G401 (cell line): ENCODE results near the gene MLEC. TPM values are rescaled to one million over a fixed set of nuclear protein-coding genes. Genes with fewer than 3 reads are reported as not detected.
"Not testable (repeated sequence)": the region's sequence is repeated elsewhere in the genome, so short reads cannot be mapped to it uniquely, and the experiment has no call there.

ENCODE experiments used
- DNase-seq: peaks from one replicate; pipeline ENCODE4 v3.0.0-alpha.2; 2015; ENCODE audit warnings: low spot score
- in situ Hi-C: cut with HindIII; loops from 2 replicates; pipeline ENCODE4 v1.10.0; 2016; ENCODE audit warnings: low sequenced_read_pairs, mixed read lengths
- total RNA-seq: library from RNA; depleted of rRNA; stranded (reverse); fragments of >200 nt; shearing (Covaris generic); gene quantifications from 2 replicates; pipeline ENCODE4 v1.2.3, GENCODE V29; 2014

MLEC gene
- total RNA-seq, 1 experiment from 2014 or later: 106 TPM

GRCh38 chr12:120713861-120714482 is 27.0 kb downstream of the MLEC start:
- DNase-seq: peak; percentile 89

GRCh38 chr12:120718055-120718454 is 31.1 kb downstream of the MLEC start:
- in situ Hi-C loops: no loop called here
- DNase-seq: no peak

More at GRCh38 chr12:120713861-120714482, 27.0 kb downstream of the MLEC start:
- in situ Hi-C loops: no loop called here

- in situ Hi-C loops: no loop called here
- DNase-seq: no peak
These were observed 32.1 kb downstream of the MLEC start for GRCh38 chr12:120719072-120719471.

GRCh38 chr12:120719496-120720233 is 32.7 kb downstream of the MLEC start:
- no peak for DNase-seq
- in situ Hi-C loops: no loop called here

DNA sequence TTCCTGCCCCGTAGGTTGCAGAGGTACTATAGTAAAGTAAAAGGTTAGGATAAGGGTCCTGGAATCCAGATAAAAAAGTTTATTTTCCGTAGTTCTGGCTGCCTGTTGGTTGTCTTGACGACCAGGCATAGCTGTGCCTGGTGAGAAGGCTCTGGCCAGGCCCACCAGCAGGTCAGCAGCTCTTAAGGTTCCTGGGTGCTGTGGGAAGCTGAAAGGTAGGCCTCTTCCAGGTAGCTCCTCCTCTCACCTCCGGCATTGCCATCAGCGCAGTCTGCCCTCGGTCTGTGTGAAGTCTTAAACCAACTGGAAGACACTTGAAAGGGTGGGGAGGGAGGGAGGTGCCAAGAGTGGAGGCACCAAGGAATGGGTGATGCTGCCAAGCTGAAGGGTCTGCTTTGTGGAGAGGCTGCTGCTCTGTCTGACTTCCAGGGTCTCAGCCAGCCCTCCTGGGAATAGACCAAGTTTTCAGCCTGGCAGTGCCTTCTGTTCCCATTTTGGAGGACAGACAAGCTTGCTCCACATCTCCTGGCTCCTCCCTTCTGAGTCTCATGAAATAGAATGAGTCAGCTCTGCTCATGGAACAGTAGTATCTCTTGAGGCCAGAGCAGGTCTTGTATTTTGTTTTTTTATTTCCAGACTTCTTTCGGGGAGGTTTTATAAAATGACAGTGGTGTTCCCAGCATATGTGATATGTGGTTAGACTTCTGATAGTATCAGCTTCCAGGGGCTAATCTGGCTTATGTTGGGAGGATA is 33.5 kb downstream of the MLEC start:
- in situ Hi-C loops: no loop called here
- peak; percentile 17 for DNase-seq

DNA sequence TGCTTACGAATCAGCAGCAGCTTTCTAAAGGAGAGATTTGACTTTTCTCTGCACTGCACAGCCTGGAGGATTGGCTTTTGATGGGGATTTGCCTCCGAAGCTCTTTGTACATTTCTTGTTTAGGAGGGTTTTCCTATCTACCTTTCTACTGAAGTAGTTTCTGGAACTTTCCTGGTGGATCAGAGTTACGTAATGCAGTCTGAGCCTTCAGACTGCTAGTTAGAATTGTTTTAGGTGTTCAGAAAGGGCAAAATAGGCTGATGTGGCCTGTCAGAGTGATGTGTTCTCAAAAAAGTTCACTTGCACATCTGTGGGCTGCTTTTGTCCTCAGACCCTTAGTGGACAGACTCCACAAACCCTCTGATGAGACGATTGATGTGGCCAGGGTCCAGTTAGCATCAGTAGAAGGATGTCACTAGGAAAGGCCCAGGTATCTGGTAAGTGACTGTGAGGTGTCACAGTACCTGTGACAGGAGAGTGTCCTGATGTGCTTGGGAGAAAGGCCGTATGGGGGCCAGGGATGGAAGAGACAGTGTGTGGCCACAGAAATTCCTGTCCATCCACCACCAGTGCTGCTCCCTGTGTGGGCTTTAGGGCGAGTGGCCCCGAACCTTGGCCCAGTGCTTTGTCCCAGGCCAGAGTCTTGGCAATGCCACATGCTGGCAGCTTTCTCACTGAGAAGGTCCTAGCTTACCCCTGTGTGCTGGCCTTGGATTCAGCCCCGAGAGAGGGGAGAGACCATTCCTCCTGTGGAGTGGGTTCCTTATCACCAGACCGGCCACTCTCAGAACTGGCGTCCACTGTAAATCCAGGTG is 34.2 kb downstream of the MLEC start:
- no peak for DNase-seq
- in situ Hi-C loops: no loop called here

DNA sequence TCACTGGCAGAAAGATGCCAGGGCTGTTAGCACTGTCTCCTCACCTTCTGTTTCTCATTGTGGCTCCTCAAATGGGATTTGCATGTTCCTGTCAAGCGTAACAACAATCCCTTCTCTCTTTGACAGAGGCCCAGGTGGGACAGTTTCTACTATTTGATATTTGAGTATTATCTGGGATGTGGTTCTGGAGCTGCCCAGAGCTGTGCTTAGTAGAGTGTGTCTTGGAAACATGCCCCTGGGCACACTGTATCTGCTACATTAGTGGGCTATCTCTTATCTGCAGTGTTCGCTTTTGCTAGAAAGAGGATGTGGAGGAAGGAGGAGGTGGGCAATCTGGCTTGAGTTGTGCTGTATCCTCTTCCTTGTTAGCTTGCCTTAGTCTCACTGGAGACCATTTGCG is 34.9 kb downstream of the MLEC start:
- in situ Hi-C loops: no loop called here

DNA sequence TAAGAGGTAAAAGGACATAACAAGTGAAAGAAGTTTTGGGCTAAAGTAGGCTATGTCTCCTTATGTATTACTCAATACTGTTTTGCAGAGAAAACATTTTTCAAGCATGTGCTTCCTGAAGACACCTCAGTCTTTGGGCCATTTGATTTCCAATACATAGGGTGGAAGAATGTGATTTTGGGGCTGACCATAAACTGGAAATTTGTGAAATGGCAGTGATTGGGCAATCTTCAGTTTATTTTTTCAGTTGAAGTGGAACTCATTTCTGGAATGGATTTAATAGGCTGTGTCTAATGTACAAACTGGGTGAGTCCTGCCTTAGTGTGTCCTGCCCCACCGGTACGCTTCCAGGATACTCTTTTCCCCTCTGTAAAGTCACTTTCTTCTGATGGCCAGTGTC is 35.8 kb downstream of the MLEC start:
- DNase-seq: no peak
- in situ Hi-C loops: no loop called here

More for the DNA sequence above, 34.9 kb downstream of the MLEC start:
- no peak for DNase-seq

DNA sequence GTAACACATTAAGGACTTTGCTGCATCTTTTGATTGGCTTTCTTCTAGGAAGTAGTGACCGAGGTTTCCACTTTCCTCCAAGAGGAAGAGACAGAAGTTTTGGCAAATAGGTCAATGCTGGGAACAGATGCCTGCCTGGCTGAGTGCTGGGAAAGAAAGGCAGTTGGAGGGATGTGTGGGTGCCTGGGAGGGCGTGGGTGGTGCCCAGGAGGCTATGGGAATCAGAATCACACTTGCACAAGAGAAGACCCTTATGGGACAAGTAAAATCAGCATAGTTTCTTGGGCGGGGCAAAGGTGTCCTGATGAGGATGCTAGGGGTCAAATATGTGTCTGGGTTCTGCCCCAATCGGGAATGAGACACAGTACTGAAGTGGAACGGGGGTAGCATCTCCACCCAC is 37.8 kb downstream of the MLEC start:
- in situ Hi-C loops: no loop called here

GRCh38 chr12:120725151-120725658 is 38.3 kb downstream of the MLEC start:
- in situ Hi-C loops: no loop called here
- DNase-seq: no peak

More for the DNA sequence above, 37.8 kb downstream of the MLEC start:
- no peak for DNase-seq

DNA sequence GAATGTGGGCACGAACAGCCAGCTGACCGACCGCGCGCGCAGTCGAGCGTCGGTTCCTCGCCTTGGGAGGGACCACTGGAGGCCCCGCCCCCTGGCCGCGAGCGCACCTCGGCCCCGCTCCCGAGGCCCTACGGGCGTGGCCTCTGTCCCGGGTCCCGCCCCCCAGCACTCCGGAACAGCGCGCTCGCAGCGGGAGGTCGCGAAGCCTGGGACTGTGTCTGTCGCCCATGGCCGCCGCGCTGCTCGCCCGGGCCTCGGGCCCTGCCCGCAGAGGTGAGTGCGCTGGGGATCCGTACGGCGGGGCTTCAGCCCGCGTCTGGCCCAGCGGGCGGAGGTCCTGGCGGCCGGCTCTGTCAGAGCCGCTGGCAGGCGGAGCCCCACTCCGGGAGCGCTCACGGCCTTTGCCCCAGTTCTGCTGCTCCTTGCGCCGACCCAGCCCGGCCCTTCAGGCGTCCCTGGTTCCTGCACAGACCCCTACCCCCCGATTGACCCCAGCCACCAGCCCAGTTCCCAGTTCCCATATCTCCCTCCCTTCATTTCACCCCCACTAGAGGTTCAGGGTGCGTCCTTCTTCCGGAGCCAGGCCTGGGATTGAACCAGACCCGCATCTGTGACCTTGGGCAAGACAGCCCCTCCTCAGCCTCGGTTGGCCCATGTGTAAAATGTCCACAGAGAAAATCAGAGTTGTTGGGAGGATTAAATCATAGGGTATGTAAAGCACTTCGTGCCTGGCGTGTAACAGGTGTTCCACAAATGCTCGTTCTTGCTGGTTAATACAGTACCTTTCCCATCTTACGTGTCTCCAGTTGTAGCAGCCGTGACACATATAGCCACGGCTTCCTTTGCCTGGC is 38.9 kb downstream of the MLEC start, which contains the start of gene ACADS:
ACADS (plus strand) TSS at position 168 of the 851 bp plus-strand sequence; CDS start at position 228, 60 bp downstream.
- in situ Hi-C loops: no loop called here
- DNase-seq: peak; percentile 75

DNA sequence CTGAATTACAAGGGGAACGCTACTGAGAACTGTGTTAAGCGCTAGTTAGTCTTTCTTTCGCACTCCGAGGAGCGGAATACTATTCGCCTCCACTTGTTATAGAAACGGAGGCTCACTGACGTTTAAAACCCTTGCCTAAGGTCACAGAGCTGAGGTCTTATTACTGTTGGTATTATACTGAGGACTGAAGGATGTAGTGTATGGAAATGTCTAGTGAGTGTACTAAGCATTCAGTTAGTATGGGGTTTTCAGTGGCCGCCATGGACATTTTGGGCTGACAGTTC is 39.5 kb downstream of the MLEC start:
- DNase-seq: no peak
- in situ Hi-C loops: no loop called here

DNA sequence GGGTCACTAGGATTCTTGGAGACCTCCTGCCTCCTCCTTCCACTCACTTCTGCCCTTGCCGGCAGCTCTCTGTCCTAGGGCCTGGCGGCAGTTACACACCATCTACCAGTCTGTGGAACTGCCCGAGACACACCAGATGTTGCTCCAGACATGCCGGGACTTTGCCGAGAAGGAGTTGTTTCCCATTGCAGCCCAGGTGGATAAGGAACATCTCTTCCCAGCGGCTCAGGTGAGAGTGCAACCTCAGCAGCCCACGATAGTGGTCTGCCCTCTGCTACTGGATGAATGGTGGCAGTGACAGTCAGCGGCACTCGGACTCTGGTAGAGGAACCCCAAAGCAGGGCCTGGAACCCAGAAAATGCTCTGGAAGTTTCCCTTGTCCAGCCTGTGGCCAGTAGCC is 40.0 kb downstream of the MLEC start:
- in situ Hi-C loops: no loop called here
- no peak for DNase-seq

DNA sequence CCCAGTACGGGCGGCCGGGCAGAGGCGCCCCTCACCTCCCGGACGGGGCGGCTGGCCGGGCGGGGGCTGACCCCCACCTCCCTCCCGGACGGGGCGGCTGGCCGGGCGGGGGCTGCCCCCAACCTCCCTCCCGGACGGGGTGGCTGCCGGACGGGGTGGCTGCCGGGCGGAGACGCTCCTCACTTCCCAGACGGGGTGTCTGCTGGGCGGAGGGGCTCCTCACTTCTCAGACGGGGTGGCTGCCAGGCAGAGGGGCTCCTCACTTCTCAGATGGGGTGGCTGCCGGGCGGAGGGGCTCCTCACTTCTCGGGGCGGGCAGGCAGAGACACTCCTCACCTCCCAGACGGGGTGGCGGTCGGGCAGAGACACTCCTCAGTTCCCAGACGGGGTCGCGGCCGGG is 45.2 kb downstream of the MLEC start:
- DNase-seq, in situ Hi-C loops: not testable (repeated sequence)

- in situ Hi-C loops: no loop called here
- no peak for DNase-seq
These were observed 46.6 kb downstream of the MLEC start for GRCh38 chr12:120733574-120733973.

DNA sequence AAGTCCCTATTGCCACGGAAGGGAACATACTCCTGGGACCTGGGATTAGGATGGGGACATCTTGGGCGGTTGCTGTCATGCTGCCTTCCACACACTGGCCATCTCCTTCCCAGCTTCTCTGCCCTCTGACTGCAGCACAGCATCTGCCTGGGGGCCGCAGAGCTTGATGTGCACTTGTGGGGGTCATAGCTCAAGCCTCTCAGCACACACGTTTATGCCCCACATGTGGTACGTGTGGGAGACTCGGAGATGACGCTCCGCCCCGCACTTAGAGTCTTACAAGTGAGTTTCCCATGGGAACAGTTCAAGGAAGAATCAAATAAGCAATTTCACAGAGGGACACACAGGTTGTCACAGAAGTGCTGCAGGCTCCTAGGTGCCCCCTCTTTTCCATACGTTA is 47.3 kb downstream of the MLEC start:
- in situ Hi-C loops: no loop called here

DNA sequence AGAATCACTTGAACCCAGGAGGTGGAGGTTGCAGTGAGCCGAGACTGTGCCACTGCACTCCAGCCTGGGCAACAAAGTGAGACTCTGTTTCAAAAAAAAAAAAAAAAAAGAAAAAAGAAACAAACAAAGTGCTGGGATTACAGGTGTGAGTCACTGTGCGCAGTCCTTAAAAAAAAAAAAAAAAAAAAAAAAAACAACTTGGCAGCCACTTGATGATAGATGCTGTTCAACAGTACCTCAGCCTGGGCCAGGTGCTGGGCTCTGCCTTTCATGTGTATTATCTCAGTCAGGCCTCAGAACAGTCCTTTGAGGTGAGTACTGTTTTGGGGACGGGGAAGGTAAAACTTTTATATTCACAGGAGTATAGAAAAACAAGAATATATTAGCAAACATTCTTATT is 48.2 kb downstream of the MLEC start:
- in situ Hi-C loops: no loop called here
- DNase-seq: no peak

More for the DNA sequence above, 47.3 kb downstream of the MLEC start:
- DNase-seq: no peak
